HG03045 (cell line): ENCODE measurements around the gene TIMM8B.
"Not testable (repeated sequence)": the region's sequence is repeated elsewhere in the genome, so short reads cannot be mapped to it uniquely, and the experiment has no call there.

Source experiments
- ATAC-seq: cut with Tn5 transposase; IDR thresholded peaks from one replicate; pipeline ENCODE4 v1.9.1; 2021; ENCODE audit warnings: mild to moderate bottlenecking, moderate library complexity; ENCODE audit not compliant: unreplicated experiment

TIMM8B gene, protein sequence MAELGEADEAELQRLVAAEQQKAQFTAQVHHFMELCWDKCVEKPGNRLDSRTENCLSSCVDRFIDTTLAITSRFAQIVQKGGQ

GRCh38 chr11:112086422-112087191, at the start of gene TIMM8B, which contains the start of gene SDHD:
TSS of gene TIMM8B (minus strand) at chr11:112086756. CDS start at chr11:112086723, 33 bp downstream.
TSS of gene SDHD (plus strand) at chr11:112086873. CDS start at chr11:112086908, 35 bp downstream.
- ATAC-seq = peak; percentile 91

DNA sequence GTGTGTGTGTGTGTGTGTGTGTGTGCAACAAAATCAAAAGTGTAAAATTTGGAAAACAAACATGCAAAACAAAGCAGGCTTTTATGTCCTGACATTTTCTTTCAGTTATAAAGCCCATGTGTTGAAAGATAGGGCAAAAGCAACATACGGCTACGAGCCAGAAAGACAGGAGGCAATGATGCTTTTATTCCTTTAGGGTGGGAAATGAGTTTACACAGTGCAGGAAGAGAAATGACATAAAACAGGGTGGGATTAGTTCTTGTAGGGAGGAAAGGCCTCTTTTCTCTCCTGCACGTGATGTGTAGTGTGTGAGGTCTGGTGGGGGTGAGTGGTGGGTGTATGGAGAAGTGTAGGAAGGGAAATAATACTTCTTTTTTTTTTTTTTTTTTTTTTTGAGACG, 47.9 kb upstream of the TIMM8B start:
- no peak for ATAC-seq

DNA sequence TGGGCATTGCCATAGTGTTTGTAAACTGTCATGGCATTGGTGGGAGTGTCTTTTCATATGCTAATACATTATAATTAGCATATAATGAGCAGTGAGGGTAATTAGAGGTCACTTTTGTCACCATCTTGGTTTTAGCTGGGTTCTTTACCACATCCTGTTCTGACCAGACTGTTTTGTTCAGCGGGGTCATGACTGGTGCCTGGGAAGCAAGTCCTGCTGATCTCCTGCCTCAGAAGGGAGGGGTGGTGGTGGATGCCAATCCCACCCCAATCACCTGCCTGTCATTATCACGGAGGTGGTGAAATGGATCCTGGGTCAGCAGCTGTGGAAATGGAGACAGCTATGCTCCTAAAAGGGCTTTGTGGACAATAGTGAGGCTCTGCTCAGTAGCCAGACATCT, 46.2 kb upstream of the TIMM8B start:
- ATAC-seq = no peak

GRCh38 chr11:112129656-112130055, 43.1 kb upstream of the TIMM8B start:
- no peak for ATAC-seq

- no peak for ATAC-seq
Measured at GRCh38 chr11:112128483-112129121, 42.0 kb upstream of the TIMM8B start.

- ATAC-seq = no peak
Measured at GRCh38 chr11:112127056-112127455, 40.5 kb upstream of the TIMM8B start.

- ATAC-seq = no peak
Measured at GRCh38 chr11:112123129-112123528, 36.6 kb upstream of the TIMM8B start.

- no peak for ATAC-seq
Measured at GRCh38 chr11:112121981-112122615, 35.5 kb upstream of the TIMM8B start.

GRCh38 chr11:112118176-112118575, 31.6 kb upstream of the TIMM8B start:
- no peak for ATAC-seq

- ATAC-seq = no peak
Measured at GRCh38 chr11:112115386-112115785, 28.8 kb upstream of the TIMM8B start.

GRCh38 chr11:112114460-112114859, 27.9 kb upstream of the TIMM8B start:
- no peak for ATAC-seq

DNA sequence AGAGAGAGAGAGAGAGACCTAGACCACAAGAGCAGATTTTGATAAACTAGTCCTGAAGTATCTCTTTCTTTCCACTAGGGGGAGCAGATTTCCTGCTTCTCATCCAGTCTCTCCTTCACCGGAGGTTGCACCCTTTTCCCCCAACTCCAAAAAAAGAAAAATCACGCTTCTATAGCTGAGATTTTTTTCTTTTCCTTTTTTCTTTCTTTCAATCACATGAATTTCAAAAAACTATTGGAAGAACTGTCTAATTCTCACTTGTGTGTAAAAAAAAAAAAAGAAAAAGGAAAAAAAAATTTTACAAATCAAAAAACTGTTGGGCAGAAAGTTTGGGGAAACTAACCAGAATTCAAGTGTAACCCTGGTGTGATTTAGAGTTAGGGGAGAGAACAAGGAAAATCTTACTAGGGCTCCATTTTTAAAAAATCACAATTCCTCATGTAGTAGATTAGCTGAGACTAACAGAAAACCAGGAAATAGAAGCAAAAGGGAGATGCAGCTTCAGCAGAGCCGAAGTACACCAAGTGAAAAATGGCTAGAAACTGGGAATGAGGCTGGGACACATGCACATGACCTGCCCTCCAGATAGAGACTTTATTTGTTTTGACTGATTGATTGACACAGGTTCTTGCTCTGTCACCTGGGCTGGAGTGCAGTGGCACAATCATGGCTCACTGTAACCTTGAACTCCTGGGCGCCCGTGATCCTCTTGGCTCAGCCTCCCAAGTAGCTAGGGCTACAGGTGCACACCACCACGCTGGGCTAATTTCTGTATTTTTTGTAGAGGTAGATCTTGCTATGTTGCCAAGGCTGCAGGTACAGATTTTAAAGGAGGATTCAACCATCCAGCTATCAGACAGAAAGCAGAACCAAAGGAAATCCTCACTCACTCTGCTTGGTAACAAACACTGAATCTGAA, 27.2 kb upstream of the TIMM8B start:
- ATAC-seq = no peak

GRCh38 chr11:112106070-112106469, 19.5 kb upstream of the TIMM8B start:
- no peak for ATAC-seq

- no peak for ATAC-seq
Measured at GRCh38 chr11:112103446-112103845, 16.9 kb upstream of the TIMM8B start.

DNA sequence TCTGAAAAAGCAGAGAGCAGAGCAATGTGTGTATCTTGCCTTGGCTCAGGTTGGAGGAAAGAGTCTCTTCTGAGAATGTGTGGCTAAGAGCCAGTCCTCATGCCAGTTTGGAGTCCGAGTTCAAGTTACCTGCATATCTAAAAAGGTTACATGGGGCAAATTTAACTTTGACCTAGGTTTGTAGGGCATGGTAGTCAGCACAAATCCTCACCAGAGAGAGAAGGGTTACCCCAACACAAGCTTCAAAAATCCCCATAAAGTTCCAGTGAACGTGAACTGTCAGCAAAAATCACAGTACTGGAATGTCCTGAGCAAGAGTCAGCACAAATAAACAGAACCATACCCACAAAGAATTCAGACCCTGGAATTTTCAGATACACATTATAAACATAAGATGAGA, 13.9 kb upstream of the TIMM8B start:
- ATAC-seq = no peak

DNA sequence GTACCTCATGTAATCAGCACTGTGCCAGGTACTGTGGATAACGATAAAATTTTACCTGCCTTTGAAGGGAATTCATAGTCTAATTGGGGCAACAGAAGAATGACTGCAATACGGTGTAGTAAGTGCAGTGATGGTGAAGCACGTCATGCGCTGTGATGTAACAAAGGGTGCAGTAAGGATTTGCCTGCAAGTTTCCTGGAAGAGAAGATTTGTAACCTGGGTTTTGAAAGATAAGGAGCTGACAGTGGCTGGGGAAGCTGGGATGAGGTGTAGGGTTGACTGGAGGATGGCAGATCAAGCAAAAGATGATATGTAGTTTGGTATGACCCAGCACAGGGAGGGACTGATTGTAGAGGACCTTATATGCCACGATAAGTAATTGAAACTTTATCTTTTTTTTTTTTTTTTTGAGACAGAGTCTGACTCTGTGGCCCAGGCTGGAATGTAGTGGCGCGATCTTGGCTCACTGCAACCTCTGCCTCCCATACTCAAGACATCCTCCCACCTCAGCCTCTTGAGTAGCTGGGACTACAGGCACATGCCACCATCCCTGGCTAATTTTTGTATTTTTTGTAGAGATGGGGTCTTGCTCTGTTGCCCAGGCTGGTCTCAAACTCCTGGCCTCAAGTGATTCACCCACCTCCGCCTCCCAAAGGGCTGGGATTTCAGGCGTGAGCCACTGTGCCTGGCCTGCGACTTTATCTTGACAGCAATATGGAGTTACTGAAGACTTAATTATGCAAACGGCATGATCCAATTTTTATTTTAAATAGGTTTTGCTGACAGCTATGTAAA, 11.4 kb upstream of the TIMM8B start:
- ATAC-seq = no peak

- no peak for ATAC-seq
Measured at GRCh38 chr11:112096194-112096593, 9.6 kb upstream of the TIMM8B start.

GRCh38 chr11:112095302-112095701, 8.7 kb upstream of the TIMM8B start:
- ATAC-seq = not testable (repeated sequence)

- no peak for ATAC-seq
Measured at GRCh38 chr11:112087212-112087611, 656 bp upstream of the TIMM8B start.
